ENCODE data around the gene CLP1.
"Not testable (repeated sequence)": the region's sequence is repeated elsewhere in the genome, so short reads cannot be mapped to it uniquely, and the experiment has no call there.

Gene CLP1

GRCh38 chr11:57641011-57641807, 16.4 kb upstream of the CLP1 start:
- DNase-seq (ENCODE audit: low spot score): peak; percentile 66

GRCh38 chr11:57643802-57644201, 13.8 kb upstream of the CLP1 start:
- DNase-seq (ENCODE audit: low spot score): no peak

GRCh38 chr11:57644748-57645688, 12.5 kb upstream of the CLP1 start:
- DNase-seq (ENCODE audit: low spot score): peak; percentile 81

- DNase-seq (ENCODE audit: low spot score): no peak
These were observed 11.9 kb upstream of the CLP1 start for GRCh38 chr11:57645689-57646085.

- no peak for DNase-seq (ENCODE audit: low spot score)
These were observed 11.3 kb upstream of the CLP1 start for GRCh38 chr11:57646194-57646798.

DNA sequence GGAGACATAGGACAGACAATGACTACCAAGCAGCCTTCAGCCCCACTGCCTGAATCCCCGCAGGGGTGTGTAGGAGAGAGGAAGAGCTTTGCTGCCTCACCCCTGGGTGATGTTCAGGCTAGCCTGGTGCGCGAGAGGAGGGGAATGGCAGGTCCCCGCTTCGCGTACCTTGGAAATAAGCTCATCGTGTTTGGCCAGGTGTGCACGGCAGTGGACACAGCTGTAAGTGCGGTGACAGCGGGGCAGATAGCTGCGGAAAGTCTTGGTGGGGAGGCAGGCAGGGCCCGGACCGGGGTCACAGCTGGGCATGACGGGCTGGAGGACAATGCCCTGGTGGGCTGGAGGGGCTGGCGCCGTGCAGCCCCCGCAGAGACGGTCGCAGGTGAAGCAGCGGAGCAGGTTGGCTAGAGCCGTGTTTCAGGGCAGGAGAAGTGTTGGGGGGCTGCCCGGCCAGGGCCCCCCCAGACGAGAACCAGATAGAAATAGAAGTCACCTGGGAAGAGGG, 10.7 kb upstream of the CLP1 start:
- no peak for DNase-seq (ENCODE audit: low spot score)

DNA sequence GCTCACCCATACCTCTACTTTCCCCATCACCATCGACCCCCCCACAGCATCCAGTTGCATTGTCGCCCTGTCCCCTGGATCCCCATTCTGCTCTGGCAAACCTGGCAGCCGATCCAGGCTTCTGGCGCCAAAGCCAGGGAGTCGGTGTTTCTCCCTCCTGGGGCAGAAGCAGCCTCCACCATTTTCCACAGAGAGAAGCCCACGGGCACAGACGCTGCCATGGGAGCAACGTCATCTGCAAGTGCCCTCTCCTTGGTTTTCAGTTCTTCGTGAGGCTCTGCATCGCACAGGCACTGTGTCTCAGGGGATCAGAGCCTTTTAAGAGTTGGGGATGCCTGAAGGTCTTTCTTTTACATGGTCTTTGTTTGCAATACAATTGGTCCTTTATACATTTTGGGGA, 10.2 kb upstream of the CLP1 start:
- no peak for DNase-seq (ENCODE audit: low spot score)

- no peak for DNase-seq (ENCODE audit: low spot score)
These were observed 9.4 kb upstream of the CLP1 start for GRCh38 chr11:57647960-57648800.

GRCh38 chr11:57648801-57649735, 8.5 kb upstream of the CLP1 start:
- no peak for DNase-seq (ENCODE audit: low spot score)

GRCh38 chr11:57649826-57650738, 7.5 kb upstream of the CLP1 start, which contains the start of gene YPEL4:
TSS of gene YPEL4 (minus strand) at chr11:57649912. CDS start at chr11:57647107, 2,805 bp downstream.
- DNase-seq (ENCODE audit: low spot score): no peak

GRCh38 chr11:57650739-57651090, 6.8 kb upstream of the CLP1 start:
- no peak for DNase-seq (ENCODE audit: low spot score)

- no peak for DNase-seq (ENCODE audit: low spot score)
These were observed 6.2 kb upstream of the CLP1 start for GRCh38 chr11:57651408-57651807.

DNA sequence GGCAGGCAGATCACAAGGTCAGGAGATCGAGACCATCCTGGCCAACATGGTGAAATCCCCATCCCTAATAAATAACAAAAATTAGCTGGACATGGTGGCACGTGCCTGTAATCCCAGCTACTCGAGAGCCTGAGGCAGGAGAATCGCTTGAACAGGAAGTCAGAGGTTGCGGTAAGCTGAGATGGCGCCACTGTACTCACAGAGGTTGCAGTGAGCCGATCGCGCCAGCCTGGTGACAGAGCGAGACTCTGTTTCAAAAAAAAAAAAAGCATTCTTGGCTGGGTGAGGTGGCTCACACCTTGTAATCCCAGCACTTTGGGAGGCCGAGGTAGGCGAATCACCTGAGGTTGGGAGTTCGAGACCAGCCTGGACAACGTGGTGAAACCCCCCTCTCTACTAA, 5.3 kb upstream of the CLP1 start:
- DNase-seq (ENCODE audit: low spot score): not testable (repeated sequence)

GRCh38 chr11:57652662-57653061, 4.9 kb upstream of the CLP1 start:
- no peak for DNase-seq (ENCODE audit: low spot score)

DNA sequence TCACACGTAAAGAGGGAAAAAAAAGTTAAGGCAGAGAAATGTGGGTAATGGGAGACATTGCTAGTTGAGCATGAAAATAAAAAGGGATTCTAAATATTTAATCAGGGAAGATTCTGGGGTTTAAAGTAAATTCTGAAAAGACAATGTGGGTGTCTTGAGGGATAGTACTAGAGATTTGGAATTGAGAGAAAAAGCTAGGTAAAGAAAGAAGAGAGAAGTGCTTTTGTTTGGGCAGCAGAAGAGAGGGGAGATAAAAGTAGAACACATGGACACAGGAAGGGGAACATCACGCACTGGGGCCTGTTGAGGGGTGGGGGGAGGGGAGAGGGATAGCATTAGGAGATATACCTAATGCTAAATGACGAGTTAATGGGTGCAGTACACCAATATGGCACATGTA, 4.4 kb upstream of the CLP1 start:
- DNase-seq (ENCODE audit: low spot score): no peak

- no peak for DNase-seq (ENCODE audit: low spot score)
These were observed 723 bp upstream of the CLP1 start for GRCh38 chr11:57656885-57657193.

DNA sequence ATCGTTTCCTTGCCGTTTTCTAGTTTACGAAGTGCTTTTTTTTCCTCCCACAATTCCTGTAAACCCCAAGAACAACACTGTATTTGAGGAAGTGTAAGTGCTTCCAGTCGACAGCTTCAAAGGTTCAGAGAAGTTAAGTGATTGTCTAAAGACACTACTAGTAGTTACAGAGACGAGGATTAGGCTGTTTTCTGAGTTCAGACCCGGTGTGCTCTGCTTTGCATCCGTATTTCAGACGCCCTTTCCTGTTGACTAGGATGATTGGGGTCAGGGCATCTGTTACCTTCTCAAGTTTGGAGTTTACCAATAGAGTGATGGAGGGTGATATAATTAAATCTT, 430 bp downstream of the CLP1 start:
- DNase-seq (ENCODE audit: low spot score): no peak

DNA sequence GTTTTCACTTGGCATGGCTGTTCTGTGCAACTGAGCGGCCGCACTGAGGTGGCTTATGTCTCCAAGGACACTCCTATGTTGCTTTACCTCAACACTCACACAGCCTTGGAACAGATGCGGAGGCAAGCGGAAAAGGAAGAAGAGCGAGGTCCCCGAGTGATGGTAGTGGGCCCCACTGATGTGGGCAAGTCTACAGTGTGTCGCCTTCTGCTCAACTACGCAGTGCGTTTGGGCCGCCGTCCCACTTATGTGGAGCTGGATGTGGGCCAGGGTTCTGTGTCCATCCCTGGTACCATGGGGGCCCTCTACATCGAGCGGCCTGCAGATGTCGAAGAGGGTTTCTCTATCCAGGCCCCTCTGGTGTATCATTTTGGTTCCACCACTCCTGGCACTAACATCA, 2.1 kb downstream of the CLP1 start:
- DNase-seq (ENCODE audit: low spot score): no peak

DNA sequence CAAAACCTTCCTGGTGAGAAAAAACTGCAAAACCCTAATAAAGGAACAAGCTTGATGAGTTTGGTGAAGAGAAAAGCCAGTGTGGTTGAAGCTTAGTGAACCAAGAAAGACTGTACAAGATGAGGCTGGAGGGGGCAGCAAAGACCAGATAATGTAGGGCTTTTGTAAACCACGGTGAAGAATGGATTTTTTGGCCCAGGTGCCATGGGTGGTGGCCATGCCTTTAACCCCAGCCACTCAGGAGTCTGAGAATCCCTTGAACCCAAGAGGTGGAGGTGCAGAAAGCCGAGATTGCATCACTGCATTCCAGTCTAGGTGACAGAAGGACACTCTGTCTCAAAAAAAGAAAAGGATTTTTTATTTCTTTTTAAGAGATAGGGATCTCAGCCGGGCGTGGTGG, 5.3 kb downstream of the CLP1 start:
- DNase-seq (ENCODE audit: low spot score): no peak

GRCh38 chr11:57663975-57664374, 6.4 kb downstream of the CLP1 start:
- no peak for DNase-seq (ENCODE audit: low spot score)
